ENCODE results near the gene POM121L2.

Gene POM121L2

DNA sequence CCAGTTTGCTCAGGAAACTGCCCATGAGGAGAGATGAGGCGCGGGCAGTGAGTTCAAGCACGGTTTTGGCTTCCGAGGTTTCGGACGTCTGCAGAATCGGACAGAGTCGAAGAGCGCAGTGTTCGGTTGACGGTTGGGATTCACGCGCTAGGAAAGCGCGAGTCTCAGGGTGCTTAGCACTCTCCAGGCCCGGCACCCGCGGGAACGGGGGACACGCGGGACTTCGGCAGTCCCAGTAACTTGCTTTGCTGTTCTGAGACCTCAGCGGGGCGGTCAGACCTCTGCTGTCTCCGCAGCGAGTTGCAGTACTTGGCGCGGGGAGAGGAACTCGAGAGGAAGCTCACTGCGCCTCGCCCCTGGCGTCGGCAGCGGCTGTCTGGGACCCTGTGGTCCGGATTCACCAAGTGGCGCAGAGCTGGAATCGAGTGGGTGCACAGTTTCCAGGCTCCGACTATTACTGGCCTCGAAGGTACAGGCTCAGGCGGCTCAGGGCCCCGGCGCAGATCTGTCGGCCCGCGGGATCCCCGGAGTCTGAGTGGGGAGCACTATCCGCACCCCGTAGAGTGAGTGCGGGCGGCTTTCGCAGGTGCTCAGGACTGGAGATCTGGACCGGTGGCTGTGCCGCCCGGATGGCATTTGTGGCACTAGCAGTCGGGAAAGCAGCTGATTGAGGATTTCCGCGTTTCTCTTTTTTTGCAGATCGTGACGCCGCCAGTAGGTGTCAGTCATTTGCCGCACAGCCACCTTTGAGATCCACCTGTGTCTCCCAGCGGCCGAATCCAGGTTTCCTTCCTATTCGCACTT is at the start of gene POM121L2:
TSS of gene POM121L2 (minus strand) at position 128 of the 804 bp plus-strand sequence. CDS start at position 25, 103 bp downstream.
- no peak for DNase-seq

GRCh38 chr6:27359231-27359630 is 47.2 kb upstream of the POM121L2 start:
- no peak for DNase-seq

DNA sequence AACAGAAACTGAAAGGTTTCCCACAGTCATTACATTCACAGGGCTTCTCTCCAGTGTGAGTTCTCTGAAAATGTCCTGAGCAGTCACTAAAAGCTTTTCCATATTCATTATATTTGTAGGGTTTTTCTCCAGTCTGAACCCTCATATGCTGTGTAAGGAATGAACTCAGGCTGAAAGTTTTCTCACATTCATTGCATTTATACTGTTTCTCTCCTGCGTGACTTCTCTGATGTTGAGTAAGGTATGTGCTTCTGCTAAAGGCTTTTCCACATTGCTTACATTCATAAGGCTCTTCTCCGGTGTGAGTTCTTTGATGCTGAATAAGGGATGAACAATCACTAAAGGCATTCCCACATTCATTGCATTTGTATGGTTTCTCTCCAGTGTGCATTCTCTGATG is 46.7 kb upstream of the POM121L2 start:
- DNase-seq = no peak

DNA sequence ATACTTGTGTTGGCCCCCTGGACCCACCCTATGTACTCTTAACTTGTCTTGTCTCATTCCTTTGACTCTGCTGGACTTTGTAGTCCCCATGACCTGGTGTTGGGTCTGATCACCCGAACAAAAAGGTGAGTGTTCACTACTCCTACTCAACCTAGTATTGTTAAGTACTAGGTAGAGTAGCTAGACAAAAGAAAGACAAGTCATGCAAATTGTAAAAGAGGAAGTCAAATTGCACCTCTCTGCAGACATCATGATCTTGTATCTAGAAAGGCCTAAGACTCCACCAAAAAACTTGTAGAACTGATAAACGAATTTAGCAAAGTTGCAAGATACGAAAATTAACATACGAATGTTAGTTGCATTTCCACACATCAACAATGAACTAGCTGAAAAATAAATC is 40.8 kb upstream of the POM121L2 start:
- DNase-seq = no peak

- DNase-seq = no peak
Observed at GRCh38 chr6:27334141-27334540, 22.1 kb upstream of the POM121L2 start.

DNA sequence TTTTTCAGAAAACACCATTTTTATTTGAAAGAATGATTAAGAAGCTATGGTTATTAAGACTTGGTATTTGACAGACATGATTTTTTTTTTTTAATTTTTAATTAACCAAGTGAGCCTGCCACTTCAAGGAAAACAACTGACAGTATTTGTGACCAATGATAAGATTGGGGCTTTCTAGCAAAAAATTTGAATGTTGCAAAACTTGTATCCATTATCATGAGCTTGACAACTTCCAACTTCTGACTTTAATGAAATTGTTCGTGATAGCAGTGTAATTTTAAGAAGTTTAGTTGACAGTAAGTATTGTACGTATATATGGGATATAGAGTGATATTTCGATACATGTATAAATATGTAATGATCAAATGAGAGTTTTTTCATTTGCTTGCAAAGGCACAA is 21.6 kb upstream of the POM121L2 start:
- no peak for DNase-seq

- DNase-seq = no peak
Observed at GRCh38 chr6:27332692-27333641, 20.9 kb upstream of the POM121L2 start.

GRCh38 chr6:27327023-27327738 is 15.1 kb upstream of the POM121L2 start:
- no peak for DNase-seq

- no peak for DNase-seq
Observed at GRCh38 chr6:27321901-27322300, 9.8 kb upstream of the POM121L2 start.

DNA sequence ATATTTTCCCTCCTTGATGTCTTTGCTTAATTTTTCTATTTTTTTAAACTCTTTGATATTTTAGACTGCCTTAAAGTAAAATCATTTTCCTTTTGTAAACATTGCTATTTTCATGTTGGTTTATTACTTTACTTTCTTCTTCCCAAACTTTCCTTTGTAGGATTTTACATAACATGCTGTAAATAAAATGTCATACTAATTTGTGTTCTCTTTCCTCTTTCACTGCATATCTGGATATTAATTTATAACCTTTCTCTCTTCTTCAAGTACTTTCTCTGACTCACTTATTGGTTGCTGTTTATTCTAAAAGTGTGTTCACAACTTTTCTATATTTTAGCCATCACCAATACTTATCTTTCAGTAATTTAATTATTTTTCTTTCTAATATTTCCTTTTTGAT is 9.3 kb upstream of the POM121L2 start:
- no peak for DNase-seq

- DNase-seq = no peak
Observed at GRCh38 chr6:27318973-27319372, 6.9 kb upstream of the POM121L2 start.

DNA sequence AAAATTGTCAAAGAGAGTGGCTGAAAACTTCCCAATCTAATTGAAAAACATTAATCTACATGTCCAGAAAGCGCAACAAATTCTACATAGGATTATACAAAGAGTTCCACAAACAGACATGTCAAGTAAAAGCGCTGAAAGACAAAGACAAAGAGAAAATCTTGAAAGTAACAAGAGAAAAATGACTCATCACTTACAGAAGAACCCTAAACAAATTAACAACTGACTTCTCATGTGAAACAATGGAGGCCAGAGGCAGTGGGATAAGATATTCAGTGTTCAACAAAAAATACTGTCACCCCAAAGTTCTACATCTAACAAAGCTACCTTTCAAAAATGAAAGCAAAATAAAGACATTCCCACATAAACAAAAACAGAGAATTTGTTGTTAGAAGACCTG is 2.0 kb upstream of the POM121L2 start:
- DNase-seq = no peak

GRCh38 chr6:27312950-27313271 is 838 bp upstream of the POM121L2 start:
- DNase-seq = no peak

DNA sequence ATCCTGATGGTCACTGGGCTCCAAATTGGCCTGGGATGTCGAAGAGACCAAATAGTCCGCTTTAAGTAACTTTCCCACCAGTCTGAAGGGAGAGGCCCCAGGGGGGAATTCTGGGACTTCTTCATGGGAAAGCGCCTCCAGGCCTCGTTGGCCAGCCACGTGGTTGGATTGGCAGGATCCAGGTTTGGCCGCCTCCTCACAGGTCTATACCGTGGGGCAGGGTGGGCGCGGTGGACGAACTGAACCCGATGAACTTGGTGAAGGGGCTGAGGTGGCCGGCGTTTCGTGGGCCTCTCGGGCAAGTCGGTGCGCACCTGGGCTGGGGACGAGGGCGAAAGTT is 297 bp downstream of the POM121L2 start:
- no peak for DNase-seq

- no peak for DNase-seq
Observed at GRCh38 chr6:27303613-27304272, 8.3 kb downstream of the POM121L2 start.

GRCh38 chr6:27297857-27298730 is 14.0 kb downstream of the POM121L2 start:
- no peak for DNase-seq

- DNase-seq = no peak
Observed at GRCh38 chr6:27297484-27297856, 14.6 kb downstream of the POM121L2 start.

- DNase-seq = no peak
Observed at GRCh38 chr6:27296106-27296783, 15.8 kb downstream of the POM121L2 start.

DNA sequence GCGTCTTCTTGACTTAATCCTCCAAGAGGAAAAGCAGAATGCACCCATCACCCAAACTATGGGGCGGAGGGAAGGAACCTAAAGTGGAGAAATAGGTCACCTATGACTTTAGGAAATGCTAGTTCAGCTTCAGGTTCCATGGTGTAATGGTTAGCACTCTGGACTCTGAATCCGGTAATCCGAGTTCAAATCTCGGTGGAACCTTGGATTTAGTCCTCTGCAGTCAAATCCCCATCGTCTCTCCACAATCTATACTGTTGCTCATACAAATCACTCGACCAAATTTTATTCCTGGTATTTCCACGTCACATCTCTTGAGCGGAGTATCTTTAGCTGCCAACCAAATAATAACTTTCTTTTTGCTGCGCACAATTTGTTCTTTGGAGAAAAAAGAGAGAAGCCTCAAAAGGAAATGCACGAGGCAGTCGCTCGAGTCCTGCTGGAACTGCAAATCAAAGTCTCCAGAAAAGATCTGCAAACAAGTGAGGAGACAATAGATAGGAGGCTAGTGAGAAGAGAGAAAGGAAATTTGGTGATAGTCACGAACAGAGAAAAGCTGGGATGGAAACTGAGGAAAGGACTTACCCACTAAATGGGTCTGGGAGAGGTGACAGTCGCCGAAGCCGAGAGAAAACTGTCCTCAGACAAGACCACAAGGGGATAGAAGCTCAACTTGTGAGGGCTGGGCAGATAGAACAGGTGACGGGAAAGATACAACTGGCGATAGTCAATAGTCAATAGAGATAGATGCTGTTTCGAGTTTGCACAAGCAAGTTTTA is 16.6 kb downstream of the POM121L2 start:
- DNase-seq = no peak

- DNase-seq = no peak
Observed at GRCh38 chr6:27294409-27294808, 17.7 kb downstream of the POM121L2 start.
